GM23338 (cell line): ENCODE data around the gene PHOX2B.

Source experiments
- CREB1 ChIP-seq: fragments of 250-450 bp; sonication (Bioruptor Pico); IDR thresholded peaks from 2 replicates; pipeline ENCODE4 v1.5.0; 2020; ENCODE audit warnings: low read depth, mild to moderate bottlenecking, moderate library complexity
- CTCF ChIP-seq, 2 experiments: fragments of 200-600 bp in 1 of 2; sonication (generic) in 1 of 2; conservative IDR thresholded peaks; 2 replicates each; pipeline versions ENCODE4 v1.5.1 to v1.6.1; 2016 to 2017; ENCODE audit warnings: antibody characterized with exemption in 2 of 2, low read depth in 2 of 2, mild to moderate bottlenecking in 2 of 2, moderate library complexity in 1 of 2
- ETS1 ChIP-seq: IDR thresholded peaks from 2 replicates; pipeline ENCODE4 v1.6.1; 2016; ENCODE audit warnings: antibody characterized with exemption
- EZH2 ChIP-seq: fragments of 200-600 bp; sonication (generic); IDR thresholded peaks from one replicate; pipeline ENCODE4 v1.8.0; 2017; ENCODE audit warnings: antibody characterized with exemption, mild to moderate bottlenecking, low read depth; ENCODE audit not compliant: unreplicated experiment
- EZH2phosphoT487 ChIP-seq: fragments of 200-600 bp; sonication (generic); IDR thresholded peaks from one replicate; pipeline ENCODE4 v1.8.1; 2018; ENCODE audit warnings: antibody characterized with exemption; ENCODE audit not compliant: unreplicated experiment
- JUNB ChIP-seq: IDR thresholded peaks from one replicate; pipeline ENCODE4 v1.6.1; 2016; ENCODE audit warnings: antibody characterized with exemption; ENCODE audit not compliant: unreplicated experiment
- NANOG ChIP-seq: IDR thresholded peaks from 2 replicates; pipeline ENCODE4 v1.6.1; 2016; ENCODE audit warnings: antibody characterized with exemption, borderline replicate concordance
- POLR2AphosphoS5 ChIP-seq: IDR thresholded peaks from 2 replicates; pipeline ENCODE4 v1.6.1; 2016; ENCODE audit warnings: antibody characterized with exemption, low read depth
- REST ChIP-seq: IDR thresholded peaks from one replicate; pipeline ENCODE4 v1.6.1; 2018; ENCODE audit warnings: antibody characterized with exemption; ENCODE audit not compliant: unreplicated experiment
- STAT1 ChIP-seq: IDR thresholded peaks from one replicate; pipeline ENCODE4 v1.6.1; 2016; ENCODE audit warnings: antibody characterized with exemption; ENCODE audit not compliant: unreplicated experiment
- ZNF114 ChIP-seq: fragments of 250-450 bp; sonication (Bioruptor Pico); IDR thresholded peaks from 2 replicates; pipeline ENCODE4 v1.5.0; 2020; ENCODE audit warnings: mild to moderate bottlenecking, moderate library complexity
- ZNF331 ChIP-seq: fragments of 250-450 bp; sonication (Bioruptor Pico); IDR thresholded peaks from 2 replicates; pipeline ENCODE4 v1.5.0; 2020; ENCODE audit warnings: low read depth, mild to moderate bottlenecking, moderate library complexity
- ZNF462 ChIP-seq: fragments of 250-450 bp; sonication (Bioruptor Pico); IDR thresholded peaks from 2 replicates; pipeline ENCODE4 v1.5.0; 2020; ENCODE audit warnings: mild to moderate bottlenecking, moderate library complexity

GRCh38 chr4:41728573-41728913, 20.0 kb downstream of the PHOX2B start:
- TF ChIP-seq EZH2 (no peak), CTCF (conservative IDR thresholded peaks at IDR 0.05; ENCODE audit: low read depth in 2 of 2) (no peak), REST (no peak), CREB1 (CRISPR knock-in tag) (no peak), STAT1 (no peak), ETS1 (no peak), POLR2AphosphoS5 (no peak), EZH2phosphoT487 (no peak), JUNB (no peak), ZNF114 (CRISPR knock-in tag) (no peak), ZNF331 (CRISPR knock-in tag) (no peak), NANOG (no peak), ZNF462 (CRISPR knock-in tag) (no peak)
